NCI-H526 (cell line): ENCODE measurements around the gene TPT1.

Experiments
- DNase-seq, 2 experiments: peaks; one replicate each; lab custom pipeline; 2025; lab: John Stamatoyannopoulos, UW

Gene TPT1

GRCh38 chr13:45333977-45334922 lies 6.7 kb downstream of the TPT1 start:
- DNase-seq = no peak

DNA sequence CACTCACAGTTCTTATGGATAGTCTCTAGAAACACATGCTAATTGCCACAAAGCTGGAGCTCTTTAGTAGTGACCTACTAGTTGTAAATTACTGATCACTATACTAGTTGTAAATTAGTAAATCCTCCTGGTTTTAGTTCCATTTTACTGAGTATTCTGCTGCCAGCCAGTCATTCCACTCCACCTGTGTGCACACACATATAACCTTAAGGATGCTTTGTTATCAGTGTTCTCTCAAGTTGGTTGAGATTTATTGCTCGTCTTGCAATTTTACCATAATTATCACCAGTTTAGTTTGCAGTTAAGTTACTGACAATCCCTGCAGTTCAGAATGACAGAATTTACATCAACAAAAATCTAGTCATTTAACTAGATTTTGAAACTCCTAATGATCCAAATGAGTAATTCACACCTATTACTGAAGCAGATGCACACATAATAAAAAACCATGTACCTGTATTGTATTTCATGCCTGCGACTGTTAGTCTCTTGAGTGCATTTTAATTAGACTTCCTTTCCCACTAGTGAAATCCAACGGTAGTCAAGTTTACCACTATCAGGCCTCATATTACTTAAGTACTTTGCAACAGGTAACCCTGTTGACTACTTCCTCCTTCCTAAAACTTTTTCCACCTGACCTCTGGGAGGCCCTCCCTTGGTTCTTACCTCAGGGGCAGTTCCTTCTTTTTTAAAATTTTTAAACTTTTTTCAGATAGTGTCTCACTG lies 7.6 kb downstream of the TPT1 start:
- no peak for DNase-seq

DNA sequence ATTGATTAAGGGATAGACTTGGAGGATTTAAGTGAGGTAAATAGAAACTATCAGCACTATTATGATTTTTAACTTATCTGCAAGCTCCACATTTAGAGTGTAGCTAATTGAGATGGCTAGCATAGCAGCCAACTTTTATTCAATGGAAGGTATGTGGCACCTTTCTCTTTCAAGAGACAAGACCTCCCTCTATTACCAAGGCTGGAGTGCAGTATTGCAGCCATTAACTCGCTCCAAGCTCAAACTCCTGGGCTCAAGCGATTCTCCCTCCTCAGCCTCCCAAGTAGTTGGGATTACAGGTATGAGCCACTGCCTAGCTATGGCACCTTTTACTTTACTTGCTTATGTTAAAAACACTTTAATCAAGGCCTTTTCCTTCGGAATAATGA lies 8.2 kb downstream of the TPT1 start:
- DNase-seq = no peak

GRCh38 chr13:45332036-45332830 lies 8.8 kb downstream of the TPT1 start:
- no peak for DNase-seq

DNA sequence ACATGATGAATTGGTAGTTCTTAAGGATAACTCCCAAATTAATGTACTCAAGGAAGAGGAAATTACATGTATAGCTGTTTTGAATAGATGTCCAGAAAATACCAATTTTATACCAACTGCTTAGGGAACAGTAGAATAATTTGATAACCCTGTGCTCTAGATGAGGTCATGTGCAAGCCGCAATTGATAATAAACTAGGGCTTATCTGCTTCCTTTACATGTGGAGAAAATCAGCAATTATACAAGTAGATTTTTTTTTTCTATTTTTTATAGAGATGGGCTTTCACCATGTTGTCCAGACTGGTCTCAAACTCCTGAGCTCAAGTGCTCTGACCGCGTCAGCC lies 9.3 kb downstream of the TPT1 start:
- no peak for DNase-seq

GRCh38 chr13:45331123-45331619 lies 9.8 kb downstream of the TPT1 start:
- peak in 1 of 2 experiments; percentile 14 for DNase-seq

GRCh38 chr13:45328661-45329111 lies 12.3 kb downstream of the TPT1 start:
- no peak for DNase-seq

DNA sequence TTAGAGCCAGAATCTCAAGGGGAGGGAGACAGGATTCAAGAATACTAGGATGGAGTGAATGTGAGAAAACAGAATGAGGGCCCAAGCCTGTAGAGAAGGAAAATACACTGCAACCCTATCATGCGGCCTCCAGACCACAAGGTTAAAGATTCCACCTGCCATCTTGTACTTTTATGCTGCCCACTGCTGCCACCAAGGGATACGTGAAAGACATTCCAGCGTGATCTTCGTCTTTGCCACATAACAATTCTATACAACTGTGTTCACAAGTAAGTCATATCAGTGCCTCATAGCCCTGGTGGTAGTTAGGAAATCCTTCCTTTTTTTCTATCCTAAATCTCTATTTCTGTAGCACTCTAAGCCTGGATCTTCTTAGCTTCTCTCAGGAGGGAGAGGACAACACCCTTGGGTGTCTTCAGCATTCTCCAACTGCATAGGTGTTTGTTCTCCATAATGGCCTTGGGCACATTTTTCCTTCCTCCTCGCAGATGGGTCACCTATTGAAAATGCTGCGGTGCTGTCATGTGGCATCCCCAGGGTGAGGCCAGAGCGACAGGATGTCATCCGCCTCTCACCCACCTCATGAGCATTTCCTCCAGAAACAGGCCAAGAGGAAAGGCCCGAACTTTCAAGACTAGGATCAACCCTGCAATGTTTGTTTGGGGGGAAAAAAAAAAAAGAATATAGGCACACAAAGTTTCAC lies 13.6 kb downstream of the TPT1 start:
- DNase-seq = no peak

GRCh38 chr13:45325806-45326205 lies 15.2 kb downstream of the TPT1 start:
- DNase-seq = no peak

DNA sequence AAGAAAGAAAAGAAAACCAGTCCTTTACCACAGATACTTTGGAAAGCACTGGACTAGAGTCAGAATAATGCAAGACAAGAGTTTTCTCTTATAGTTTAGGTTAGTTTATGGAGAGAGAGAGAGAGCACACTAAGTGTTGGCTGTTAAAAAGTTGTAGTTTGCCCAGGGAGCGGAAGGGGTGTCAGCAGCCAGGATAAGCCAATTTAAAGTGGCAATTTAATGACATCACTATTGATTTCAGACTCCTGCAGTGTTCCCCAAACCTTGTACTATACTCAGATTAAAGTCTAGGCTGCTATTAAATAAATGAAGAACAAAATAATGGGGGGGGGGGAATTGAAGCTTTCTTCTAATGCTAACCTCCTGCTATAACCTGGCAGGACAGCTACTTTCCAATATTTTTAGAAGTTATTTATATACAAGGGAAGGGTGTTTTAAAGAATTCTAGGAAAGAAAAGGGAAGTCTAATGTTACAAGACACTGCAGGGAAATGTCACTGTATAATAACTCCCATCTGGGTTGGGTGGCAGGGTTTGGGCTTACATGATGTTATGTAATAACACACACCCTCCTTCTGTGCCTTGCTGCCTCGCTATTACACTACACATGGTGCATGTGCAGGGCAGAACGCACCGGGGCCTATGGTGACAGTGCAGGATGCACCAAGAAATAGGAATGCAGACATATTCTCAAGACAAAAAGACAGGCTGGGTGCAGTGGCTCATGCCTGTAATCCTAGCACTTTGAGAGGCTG lies 19.9 kb downstream of the TPT1 start:
- no peak for DNase-seq

DNA sequence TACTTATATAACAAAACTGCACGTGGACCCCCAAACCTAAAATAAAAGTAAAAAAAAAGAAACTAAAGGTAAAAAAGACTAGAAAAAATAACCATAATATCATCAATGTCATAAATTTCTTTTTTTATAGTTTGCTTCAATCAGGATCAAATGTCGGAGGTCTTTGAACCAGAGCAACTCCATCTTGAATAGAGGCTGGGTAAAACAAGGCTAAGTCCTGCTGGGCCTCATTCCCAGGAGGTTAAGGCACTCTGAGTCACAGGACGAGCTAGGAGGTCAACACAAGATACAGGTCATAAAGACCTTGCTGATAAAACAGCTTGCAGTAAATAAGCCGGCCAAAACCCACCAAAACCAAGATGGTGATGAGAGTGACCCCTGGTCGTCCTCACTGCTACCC lies 24.0 kb downstream of the TPT1 start:
- DNase-seq = no peak

DNA sequence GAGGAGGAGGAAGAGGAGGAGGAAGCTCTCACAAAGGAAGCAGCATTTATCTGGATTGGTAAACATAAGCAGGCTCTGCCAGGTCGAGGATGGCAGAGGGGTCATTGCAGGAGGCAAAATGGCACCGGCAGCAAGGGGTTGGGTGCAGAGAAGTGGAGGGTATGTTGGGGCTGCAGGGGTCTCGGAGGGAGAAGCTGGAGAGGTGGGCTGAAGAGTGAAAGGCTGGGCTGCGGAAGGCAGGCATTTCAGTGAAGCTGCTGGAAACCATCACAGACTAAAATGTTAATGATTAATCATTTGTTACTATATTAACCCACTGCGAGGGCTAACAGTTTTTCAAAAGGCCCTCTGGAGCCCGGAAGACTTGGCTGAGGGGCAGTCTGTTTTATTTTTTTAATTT lies 24.6 kb downstream of the TPT1 start:
- no peak for DNase-seq

- DNase-seq = no peak
Observed at GRCh38 chr13:45315520-45316167, 25.3 kb downstream of the TPT1 start.

DNA sequence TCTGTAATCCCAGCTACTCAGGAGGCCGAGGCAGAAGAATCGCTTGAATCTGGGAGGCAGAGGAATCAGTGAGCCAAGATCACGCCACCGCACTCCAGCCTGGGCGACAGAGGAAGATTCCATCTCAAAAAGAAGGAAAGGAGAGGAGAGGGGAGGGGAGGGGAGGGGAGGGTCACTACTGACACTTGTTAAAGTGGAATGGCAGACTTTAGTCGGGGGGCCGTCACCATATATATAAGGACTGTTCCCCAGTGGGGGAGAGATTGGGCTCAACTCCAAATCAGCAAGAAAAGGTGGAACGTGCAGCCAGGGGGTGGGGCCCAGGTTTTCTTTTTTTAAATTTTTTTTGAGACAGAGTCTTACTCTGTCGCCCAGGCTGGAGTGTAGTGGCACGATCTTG lies 26.2 kb downstream of the TPT1 start:
- no peak for DNase-seq

- no peak for DNase-seq
Observed at GRCh38 chr13:45310341-45311131, 30.4 kb downstream of the TPT1 start.

- no peak for DNase-seq
Observed at GRCh38 chr13:45306966-45307365, 34.0 kb downstream of the TPT1 start.

GRCh38 chr13:45305079-45305478 lies 35.9 kb downstream of the TPT1 start:
- no peak for DNase-seq

DNA sequence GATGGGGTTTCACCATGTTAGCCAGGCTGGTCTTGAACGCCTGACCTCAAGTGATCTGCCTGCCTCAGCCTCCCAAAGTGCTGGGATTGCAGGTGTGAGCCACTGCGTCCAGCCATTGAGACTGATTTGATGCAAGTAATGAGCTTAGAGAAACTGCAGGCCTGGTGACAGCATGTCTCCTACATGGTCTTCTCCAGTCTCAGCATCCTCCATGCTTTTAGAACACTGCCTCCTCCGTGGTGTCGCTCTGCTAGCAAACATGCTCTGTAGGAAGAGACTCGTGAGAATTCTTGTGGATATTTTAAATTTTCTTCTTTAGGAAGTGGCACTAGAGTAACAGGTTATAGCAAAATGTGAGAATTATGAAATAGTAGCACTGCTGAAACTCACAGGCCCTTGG lies 37.1 kb downstream of the TPT1 start:
- DNase-seq = no peak

- no peak for DNase-seq
Observed at GRCh38 chr13:45303026-45303425, 38.0 kb downstream of the TPT1 start.

DNA sequence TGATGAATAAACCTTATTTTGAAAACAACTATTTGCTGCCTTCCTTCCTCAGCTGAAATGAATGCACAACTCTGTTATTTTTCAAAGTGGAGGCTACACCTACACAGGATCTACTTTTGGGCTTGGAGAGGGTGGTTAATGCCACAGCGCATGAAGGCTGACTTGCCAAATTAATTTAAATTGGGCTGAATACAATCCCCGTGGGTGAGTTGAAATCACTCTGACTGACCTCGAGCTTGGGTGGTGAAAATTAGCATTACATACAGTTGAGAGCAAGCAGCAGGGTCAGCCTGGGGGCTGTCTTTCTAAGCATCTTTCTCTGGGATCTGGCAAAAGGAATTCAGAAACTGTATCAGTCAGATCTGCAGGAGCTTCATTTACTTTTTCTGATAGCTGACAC lies 38.5 kb downstream of the TPT1 start:
- DNase-seq = no peak
